ENCODE data around the gene TBRG1. TPM values are rescaled to one million over a fixed set of nuclear protein-coding genes. Genes with fewer than 3 reads are reported as not detected.

TBRG1 gene
- total and polyA plus RNA-seq, 2 of the 4 experiments (the other 2 are of a cell fraction) = 13.3 to 23.2 TPM

- BruUV-seq (replicated peaks) = no TSS peak
- dilution Hi-C loops (cut with HindIII; ENCODE audit: low sequenced_read_pairs, unreplicated experiment) = no loop called here
- no peaks in the 10 kb centered on the region for H4K20me1 ChIP-seq (ENCODE audit: insufficient read depth, low read length)
- H2BK120ac ChIP-seq (ENCODE audit: low read depth, low read length) = no peak overlapping the region
- in situ Hi-C loops (cut with MboI; ENCODE audit: low sequenced_read_pairs) = no loop called here
- TF ChIP-seq SMC3 (IDR thresholded peaks at IDR 0.05; ENCODE audit: low read depth, low read length) = no peak
- TF ChIP-seq BHLHE40 (IDR thresholded peaks at IDR 0.05; ENCODE audit: low read depth, low read length) = no peak
- no peak for TF ChIP-seq RAD21 (IDR thresholded peaks at IDR 0.05; ENCODE audit: low read length)
- no peaks in the 10 kb centered on the region for H3K79me1 ChIP-seq (ENCODE audit: low read depth in 1 of 2, low read length in 2 of 2)
- no peak overlapping the region for H3K4me3 ChIP-seq (ENCODE audit: insufficient read depth, low read depth, low read length)
- no peak overlapping the region for H2BK5ac ChIP-seq (ENCODE audit: low read depth, low read length, poor library complexity, severe bottlenecking)
- H2BK20ac ChIP-seq (ENCODE audit: low read depth, low read length) = no peak overlapping the region
- H3K56ac ChIP-seq (ENCODE audit: extremely low read depth, insufficient read depth, low read length) = no peak overlapping the region
- ChIA-PET CTCF (no interaction called here), POLR2A (ENCODE audit: unreplicated experiment) (no interaction called here)
- H3K18ac ChIP-seq (ENCODE audit: low read depth, low read length) = no peak overlapping the region
- H3K4me1 ChIP-seq (ENCODE audit: control insufficient read depth, insufficient read depth, low read length) = no peaks in the 10 kb centered on the region
- WGBS, 2 experiments (ENCODE audit: extremely low coverage in 2 of 2, insufficient read length in 1 of 2) = no CpG with 5 or more reads among the region's 2 CpGs
- no peak overlapping the region for H3K9ac ChIP-seq (ENCODE audit: low read depth, low read length)
- H4K5ac ChIP-seq (ENCODE audit: low read depth, low read length) = no peak overlapping the region
- no peak overlapping the region for H3K14ac ChIP-seq (replicated peaks; ENCODE audit: low read depth, low read length)
- H3K27ac ChIP-seq (ENCODE audit: insufficient read depth, low read length) = no peak overlapping the region
- H2BK15ac ChIP-seq (ENCODE audit: low read depth, low read length) = no peak overlapping the region
- H2AFZ ChIP-seq (replicated peaks; ENCODE audit: low read length, poor library complexity) = no peak overlapping the region
- no peak for ATAC-seq (ENCODE audit: low read depth)
- H3K36me3 ChIP-seq (ENCODE audit: control insufficient read depth, insufficient read depth, low read length) = no peaks in the 10 kb centered on the region
- H3K9me3 ChIP-seq (ENCODE audit: control insufficient read depth, insufficient read depth, low read length) = no peaks in the 10 kb centered on the region
- no peak overlapping the region for H3K4me2 ChIP-seq (ENCODE audit: low read depth, low read length)
- DNase-seq = no peak
- H2AK9ac ChIP-seq (replicated peaks; ENCODE audit: low read depth, low read length, poor library complexity) = no peak overlapping the region
- no peak overlapping the region for H4K8ac ChIP-seq (ENCODE audit: low read depth in 2 of 2, low read length in 2 of 2)
- H3K9me1 ChIP-seq (ENCODE audit: insufficient read depth, low read length) = no peaks in the 10 kb centered on the region
- no peak overlapping the region for H2AK5ac ChIP-seq (ENCODE audit: low read depth, low read length)
- H3K23ac ChIP-seq (ENCODE audit: low read depth, low read length) = no peak overlapping the region
- no peak overlapping the region for H4K91ac ChIP-seq (ENCODE audit: insufficient read depth, low read depth, low read length)
- intact Hi-C loops (cut with micrococcal nuclease) = no loop called here
- no peak overlapping the region for H3K4ac ChIP-seq (ENCODE audit: low read depth, low read length)
- H3K27me3 ChIP-seq (ENCODE audit: control insufficient read depth, insufficient read depth, low read length) = peaks cover 2% of the 10 kb centered on the region; the same call in 1 of the 2 replicates
Observed at GRCh38 chr11:124610295-124610694, 12.4 kb upstream of the TBRG1 start.
